DMS114 treated with DMSO at 0.1 percent for 48 hours (cell line): ENCODE data around the gene MTHFSD.

ENCODE experiments used
- DNase-seq: peaks from one replicate; lab custom pipeline; 2025; ENCODE audit not compliant: unreplicated experiment; lab: John Stamatoyannopoulos, UW

MTHFSD gene

DNA sequence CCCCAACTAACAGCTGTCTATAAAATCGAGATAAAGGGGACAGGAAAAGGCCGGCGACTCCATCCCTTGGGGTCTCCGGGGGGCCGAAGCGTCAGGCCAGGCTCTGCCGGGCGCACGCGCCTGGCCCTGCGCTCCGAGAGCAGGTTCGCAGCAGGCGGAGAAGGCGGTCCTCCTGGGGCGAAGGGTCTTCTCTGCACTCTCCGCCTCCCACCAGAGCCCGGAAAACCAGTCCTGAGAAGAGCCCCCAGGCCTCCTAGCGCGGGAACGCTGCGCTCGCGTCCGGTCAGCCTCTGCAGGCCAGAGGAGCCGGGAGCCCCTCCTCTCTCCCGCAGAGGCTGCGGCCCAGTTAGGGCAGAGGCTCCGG, 39.6 kb downstream of the MTHFSD start:
- DNase-seq, result no peak

DNA sequence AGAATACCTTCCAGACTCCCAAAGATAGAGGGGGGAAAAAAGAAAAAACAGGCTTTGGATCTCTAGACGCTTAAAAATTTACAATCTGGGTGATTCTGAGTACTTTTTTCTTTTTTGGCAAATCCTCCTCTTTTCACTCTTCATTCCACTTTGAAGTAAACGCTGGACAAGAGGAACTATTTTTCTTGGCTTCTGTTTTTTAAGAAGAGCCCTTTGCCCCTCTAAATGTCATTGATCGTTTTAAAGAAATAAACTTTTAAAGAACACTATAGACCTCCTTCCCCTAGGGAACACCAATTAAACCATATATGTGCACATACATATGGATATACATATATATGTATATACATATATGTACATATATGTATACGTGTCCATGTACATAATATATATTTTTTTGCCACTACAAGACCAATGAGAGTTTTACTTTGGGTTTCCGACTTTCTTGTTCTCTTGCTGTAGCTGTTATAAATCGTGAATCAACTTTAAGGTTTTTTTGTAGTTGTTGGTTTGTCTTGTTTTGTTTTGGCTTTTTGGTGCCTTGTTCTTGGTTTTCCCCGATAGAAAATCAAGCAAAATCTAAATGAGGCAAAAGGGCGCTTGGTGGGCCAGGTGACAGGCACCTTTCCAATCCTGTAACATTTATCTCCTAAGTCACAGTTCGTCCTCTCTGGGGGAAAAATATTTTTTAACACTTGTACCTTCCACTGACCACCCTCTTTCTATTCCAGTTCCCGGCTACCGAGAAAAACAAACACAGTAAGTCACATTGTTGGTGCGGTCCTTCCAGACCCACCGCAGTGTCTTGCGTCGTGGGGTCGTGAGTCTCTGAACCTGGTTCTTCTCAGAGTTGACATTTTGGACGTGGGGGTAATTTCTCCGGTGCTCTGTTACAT, 40.3 kb downstream of the MTHFSD start:
- DNase-seq, result no peak

GRCh38 chr16:86513471-86514277, 41.4 kb downstream of the MTHFSD start:
- DNase-seq, result no peak

DNA sequence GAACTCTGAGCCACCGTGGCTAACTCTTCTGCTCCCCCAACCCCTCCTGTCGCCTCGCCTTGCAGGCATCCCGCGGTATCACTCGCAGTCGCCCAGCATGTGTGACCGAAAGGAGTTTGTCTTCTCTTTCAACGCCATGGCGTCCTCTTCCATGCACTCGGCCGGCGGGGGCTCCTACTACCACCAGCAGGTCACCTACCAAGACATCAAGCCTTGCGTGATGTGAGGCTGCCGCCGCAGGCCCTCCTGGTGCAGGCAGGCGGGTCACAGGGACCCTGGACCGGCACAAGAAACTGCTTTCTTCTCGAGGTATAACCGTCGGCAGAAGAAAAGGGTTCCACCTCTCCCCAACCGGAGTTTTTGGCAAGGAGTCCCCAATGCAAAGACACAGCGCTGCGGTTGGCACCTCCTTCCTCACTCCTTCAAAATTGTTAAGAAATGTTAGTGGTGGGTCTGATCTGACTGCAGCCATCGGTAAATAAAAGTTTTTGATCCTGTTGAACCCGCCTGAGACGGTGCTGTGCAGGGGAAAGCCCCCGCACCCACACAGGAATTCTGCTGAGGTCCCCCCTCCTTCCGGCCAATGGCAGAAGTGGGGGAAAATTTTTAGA, 42.1 kb downstream of the MTHFSD start:
- DNase-seq, result no peak

DNA sequence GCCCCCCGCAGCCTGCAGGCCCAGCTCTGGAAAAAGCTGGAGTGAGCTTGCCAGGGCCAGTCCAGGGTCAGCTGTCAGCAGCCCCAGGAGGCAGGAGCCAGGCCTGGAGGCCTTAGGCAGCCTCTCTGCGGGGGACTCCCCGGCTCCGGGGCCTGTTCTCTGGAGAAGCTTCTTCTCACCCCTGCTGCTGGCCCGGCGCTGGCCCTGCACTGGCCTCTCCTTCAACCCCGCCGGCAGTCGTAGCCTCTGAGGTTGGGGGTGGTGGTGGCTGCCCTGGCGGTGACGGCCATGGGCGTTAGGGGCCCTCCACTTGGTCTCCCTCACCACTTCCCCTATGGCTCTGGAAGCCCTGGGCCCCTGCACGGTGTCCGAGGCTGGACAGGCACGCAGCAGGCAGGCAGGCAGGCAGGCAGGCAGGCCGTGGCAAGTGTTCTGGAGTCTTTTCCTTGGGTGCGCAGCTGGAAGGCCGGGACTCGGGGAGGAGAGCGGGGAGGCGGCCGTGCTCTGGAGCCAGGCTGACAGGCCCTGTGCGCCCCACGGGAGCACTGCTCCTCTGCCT, 42.7 kb downstream of the MTHFSD start:
- DNase-seq, result no peak

- DNase-seq, result no peak
Observed at GRCh38 chr16:86511317-86512161, 43.5 kb downstream of the MTHFSD start.

- no peak for DNase-seq
Observed at GRCh38 chr16:86510465-86511261, 44.4 kb downstream of the MTHFSD start, which contains the start of gene FOXF1. FOXF1 (plus strand) TSS chr16:86510527; CDS start chr16:86510570, 43 bp downstream.

DNA sequence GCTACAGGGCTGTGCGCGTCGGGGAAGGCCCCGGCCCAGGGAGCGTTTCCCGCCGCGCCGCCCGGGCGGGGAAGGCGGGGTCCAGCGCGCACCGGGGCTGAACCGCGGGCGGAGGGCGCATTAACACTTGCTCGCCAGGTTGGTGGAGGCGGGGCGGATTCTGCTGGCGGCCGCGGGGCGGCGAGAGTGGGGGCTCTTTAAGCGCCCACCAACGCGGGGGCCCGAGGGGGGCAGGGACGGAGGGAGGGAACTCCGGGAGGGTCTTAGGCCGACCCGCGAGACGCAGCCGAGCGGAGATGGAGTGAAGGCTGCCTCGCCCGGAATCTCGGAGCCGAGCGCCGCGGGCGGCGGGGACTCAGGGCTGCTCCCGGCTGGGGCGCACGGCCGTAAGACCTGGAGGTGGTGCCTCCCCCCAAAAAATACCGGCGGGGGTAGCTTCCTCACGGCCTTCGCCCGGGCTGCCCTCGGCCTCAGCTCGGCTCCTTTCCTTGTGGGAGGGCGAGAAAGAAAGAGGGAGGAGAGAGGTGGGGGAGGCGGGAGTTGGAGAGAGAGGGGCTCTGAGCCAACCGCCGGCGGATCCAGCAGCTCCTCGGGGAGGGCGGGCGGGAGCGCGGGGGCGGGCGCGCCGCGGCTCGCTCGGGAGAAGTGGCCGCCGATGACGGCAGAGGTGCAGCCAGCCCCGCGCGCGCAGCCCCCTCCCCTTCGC, 45.1 kb downstream of the MTHFSD start:
- peak; percentile 64 for DNase-seq

GRCh38 chr16:86508947-86509758, 45.9 kb downstream of the MTHFSD start:
- DNase-seq, result peak; percentile 49

- DNase-seq, result no peak
Observed at GRCh38 chr16:86508028-86508946, 46.7 kb downstream of the MTHFSD start.

DNA sequence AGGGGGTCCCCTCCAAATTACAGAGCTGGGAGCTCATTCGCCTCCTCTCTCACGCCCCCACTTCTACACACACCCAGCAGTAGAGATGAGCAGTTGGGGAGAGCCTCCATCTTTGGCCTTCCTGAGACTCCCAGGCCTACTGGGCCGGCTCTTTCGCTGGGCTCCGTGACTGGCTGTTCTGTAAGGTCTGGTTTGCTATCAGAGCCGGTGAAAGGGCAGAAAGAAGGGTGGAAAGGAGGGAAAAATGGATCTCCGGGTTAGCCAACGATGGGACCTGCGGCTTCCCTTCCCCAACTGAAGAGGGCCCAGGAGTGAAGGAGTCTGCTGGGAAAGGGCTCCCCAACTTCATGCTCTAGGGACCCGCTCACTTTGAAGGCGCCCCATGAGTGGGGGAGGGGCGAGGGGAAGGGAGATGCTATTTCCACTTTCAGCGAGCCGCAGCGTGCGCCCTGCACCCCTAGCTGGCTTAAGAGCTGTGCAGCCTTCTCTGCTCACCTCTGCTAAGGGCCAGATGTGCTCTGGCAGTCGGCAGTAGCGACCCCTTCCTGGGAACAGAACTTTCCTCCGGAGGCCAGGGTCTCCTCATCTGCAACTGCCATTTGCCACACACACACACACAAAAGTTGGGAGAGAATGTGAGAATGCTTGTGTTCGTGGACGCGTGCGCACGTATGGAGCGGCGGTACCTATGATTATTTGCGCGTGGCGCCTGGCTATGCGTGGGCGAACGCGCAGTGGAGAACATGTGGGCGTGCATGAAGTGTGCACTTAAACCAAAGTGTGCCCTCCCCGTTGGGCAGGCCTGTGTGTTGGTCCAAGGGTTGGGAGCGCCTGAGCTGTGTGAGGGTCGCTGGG, 47.6 kb downstream of the MTHFSD start:
- no peak for DNase-seq

DNA sequence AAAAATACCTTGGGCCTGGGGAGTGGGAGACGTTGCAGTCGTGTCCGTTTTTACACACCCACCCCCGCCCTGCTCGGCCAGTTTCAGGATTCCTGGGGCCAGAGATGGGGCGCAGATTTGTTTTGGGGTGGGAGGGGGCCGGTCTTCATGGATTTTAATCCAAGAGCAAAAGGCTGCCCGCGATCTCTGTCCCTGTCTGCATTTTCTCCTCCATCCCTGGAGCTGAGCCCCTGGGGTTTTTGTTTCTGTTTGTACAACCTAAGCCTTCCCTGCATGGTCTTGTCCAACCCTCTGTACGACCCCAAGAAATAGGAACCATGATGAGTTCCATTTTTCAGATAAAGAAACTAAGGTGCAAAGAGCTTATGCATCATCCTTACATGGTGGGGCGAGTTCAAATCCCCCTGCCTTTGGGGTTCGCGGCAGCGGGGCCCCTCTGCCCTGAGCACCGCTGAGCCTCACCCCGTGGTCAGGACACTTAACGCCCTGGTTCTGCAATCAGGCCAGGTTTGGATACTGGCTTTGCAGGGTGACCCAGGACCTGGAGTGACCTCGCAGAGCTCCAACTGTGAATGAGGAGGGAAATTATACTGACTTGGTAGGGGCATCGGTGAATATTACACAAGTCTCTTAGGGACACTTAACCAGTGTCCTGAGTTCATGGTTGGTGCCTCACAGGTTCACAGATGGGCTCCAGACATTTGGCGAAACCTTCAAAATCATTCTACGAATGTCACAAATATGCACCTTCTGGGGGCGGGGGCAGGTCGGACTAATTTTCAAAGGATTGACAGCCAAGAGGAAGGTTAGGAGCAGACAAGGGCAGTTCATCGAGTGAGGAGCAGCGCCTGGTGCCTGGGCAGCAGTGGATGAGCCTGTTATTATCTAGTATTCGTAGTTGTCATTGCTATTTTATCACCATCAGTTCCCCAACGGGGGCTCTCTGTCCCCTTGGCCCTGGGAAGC, 48.9 kb downstream of the MTHFSD start:
- DNase-seq, result no peak

GRCh38 chr16:86505185-86505898, 49.7 kb downstream of the MTHFSD start:
- no peak for DNase-seq
